ENCODE data around the gene CDKAL1. TPM values are rescaled to one million over a fixed set of nuclear protein-coding genes. Genes with fewer than 3 reads are reported as not detected.

The CDKAL1 gene
- total RNA-seq, 1 experiment from 2014 or later, result 13.8 TPM

DNA sequence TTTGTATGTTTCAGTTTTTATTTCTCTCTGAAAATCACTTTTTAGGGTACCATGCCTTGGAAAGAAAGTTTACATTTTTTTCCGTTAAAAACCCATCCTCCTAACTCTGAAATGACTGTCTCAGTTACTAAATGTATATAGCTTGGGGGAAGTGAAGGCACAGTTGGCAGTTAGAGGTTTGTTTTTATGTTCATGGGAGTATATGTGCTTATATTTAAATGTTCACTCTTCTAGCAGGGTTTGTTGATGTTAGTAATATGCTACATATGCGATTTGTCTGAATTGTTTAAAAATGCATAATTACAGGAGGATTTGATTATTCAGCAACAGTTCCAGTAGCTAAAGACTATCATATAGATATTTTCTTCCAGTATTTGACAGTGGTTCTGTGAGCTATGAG is 31.1 kb downstream of the CDKAL1 start:
- Histone ChIP-seq H3K36me3 (ENCODE audit: low read depth, low read length) (no peaks in the 10 kb centered on the region), H3K4me3 (ENCODE audit: low read length) (no peak overlapping the region), H3K4me1 (ENCODE audit: insufficient read depth, low read length) (peaks cover 9% of the 10 kb centered on the region), H3K27me3 (ENCODE audit: low read length) (no peaks in the 10 kb centered on the region), H3K9me2 (replicated peaks; ENCODE audit: low read length) (no peaks in the 10 kb centered on the region), H4K20me1 (ENCODE audit: low read length) (no peaks in the 10 kb centered on the region), H3K4me2 (ENCODE audit: low read length) (no peak overlapping the region), H3K27ac (ENCODE audit: low read length) (no peak overlapping the region), H2AFZ (ENCODE audit: low read length) (no peak overlapping the region), H3K9ac (ENCODE audit: low read length) (no peak overlapping the region), H3F3A (ENCODE audit: low read length, unreplicated experiment) (no peaks in the 10 kb centered on the region), H3K79me2 (ENCODE audit: low read length) (no peaks in the 10 kb centered on the region), H3K9me3 (ENCODE audit: low read length) (no peaks in the 10 kb centered on the region)
- DNase-seq, result no peak
- ChIA-PET POLR2A (ENCODE audit: unreplicated experiment) (no interaction called here), CTCF (interaction anchor here (0.8 kb wide), 1 partner anchor 728 kb away, joined by 7 read pairs; no protein-coding TSS in a partner anchor)
- no TSS peak for BruUV-seq (replicated peaks)
- intact Hi-C loops (cut with micrococcal nuclease), result loop anchor here (2.0 to 5.0 kb wide), 3 partner anchors 87 to 457 kb away; no protein-coding TSS in a partner anchor
- no peak for ATAC-seq
- TF ChIP-seq EZH2 (IDR thresholded peaks at IDR 0.05; ENCODE audit: low read length, unreplicated experiment), result no peak
- TF ChIP-seq, protein P1, sequence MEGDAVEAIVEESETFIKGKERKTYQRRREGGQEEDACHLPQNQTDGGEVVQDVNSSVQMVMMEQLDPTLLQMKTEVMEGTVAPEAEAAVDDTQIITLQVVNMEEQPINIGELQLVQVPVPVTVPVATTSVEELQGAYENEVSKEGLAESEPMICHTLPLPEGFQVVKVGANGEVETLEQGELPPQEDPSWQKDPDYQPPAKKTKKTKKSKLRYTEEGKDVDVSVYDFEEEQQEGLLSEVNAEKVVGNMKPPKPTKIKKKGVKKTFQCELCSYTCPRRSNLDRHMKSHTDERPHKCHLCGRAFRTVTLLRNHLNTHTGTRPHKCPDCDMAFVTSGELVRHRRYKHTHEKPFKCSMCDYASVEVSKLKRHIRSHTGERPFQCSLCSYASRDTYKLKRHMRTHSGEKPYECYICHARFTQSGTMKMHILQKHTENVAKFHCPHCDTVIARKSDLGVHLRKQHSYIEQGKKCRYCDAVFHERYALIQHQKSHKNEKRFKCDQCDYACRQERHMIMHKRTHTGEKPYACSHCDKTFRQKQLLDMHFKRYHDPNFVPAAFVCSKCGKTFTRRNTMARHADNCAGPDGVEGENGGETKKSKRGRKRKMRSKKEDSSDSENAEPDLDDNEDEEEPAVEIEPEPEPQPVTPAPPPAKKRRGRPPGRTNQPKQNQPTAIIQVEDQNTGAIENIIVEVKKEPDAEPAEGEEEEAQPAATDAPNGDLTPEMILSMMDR (conservative IDR thresholded peaks at IDR 0.05; ENCODE audit: low read depth, low read length), result no peak
- TF ChIP-seq EZH2phosphoT487 (IDR thresholded peaks at IDR 0.05; ENCODE audit: borderline replicate concordance, low read length), result no peak

DNA sequence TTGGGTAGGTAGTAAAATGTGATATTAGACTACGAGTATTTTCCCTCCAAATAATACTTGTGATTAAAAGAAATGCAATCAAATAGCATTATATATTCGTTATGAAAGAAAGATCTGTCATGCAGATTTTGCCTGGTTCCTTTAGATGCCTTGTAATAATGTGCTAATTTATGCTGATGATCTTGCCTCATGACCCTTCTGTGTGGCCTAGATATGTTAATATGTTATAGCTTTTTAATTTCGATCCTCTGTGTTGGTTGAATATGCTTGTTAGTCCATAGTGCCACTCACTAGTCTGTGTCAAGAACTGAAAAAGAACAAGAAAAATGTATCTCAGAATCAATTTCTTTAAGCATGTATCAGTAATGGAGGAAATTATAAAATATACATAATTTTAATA is 31.9 kb downstream of the CDKAL1 start:
- intact Hi-C loops (cut with micrococcal nuclease), result loop anchor here (5.0 kb wide), 2 partner anchors 86 to 456 kb away; no protein-coding TSS in a partner anchor
- CTCF ChIA-PET, result no interaction called here

More for the DNA sequence above, 31.9 kb downstream of the CDKAL1 start:
- Histone ChIP-seq H3K27me3 (ENCODE audit: low read length) (no peaks in the 10 kb centered on the region), H3K36me3 (ENCODE audit: low read depth, low read length) (no peaks in the 10 kb centered on the region), H3K9me3 (ENCODE audit: low read length) (no peaks in the 10 kb centered on the region), H3K4me1 (ENCODE audit: insufficient read depth, low read length) (peaks cover 9% of the 10 kb centered on the region), H3K9ac (ENCODE audit: low read length) (no peak overlapping the region), H3K9me2 (replicated peaks; ENCODE audit: low read length) (no peaks in the 10 kb centered on the region), H3K27ac (ENCODE audit: low read length) (no peak overlapping the region), H3K4me2 (ENCODE audit: low read length) (no peak overlapping the region), H3K79me2 (ENCODE audit: low read length) (no peaks in the 10 kb centered on the region), H2AFZ (ENCODE audit: low read length) (no peak overlapping the region), H3F3A (ENCODE audit: low read length, unreplicated experiment) (no peaks in the 10 kb centered on the region), H4K20me1 (ENCODE audit: low read length) (no peaks in the 10 kb centered on the region), H3K4me3 (ENCODE audit: low read length) (no peak overlapping the region)
- BruUV-seq (replicated peaks), result no TSS peak
- TF ChIP-seq, protein P1 (conservative IDR thresholded peaks at IDR 0.05; ENCODE audit: low read depth, low read length), result no peak
- no peak for TF ChIP-seq EZH2 (IDR thresholded peaks at IDR 0.05; ENCODE audit: low read length, unreplicated experiment)
- no peak for TF ChIP-seq EZH2phosphoT487 (IDR thresholded peaks at IDR 0.05; ENCODE audit: borderline replicate concordance, low read length)
- DNase-seq, result no peak
- ATAC-seq, result no peak
- POLR2A ChIA-PET (ENCODE audit: unreplicated experiment), result no interaction called here
